LNCAP (cell line): ENCODE results near the gene EVI5L.

Experiments
- TF ChIP-seq, protein P1 (sequence below): fragments of 450-650 bp; IDR thresholded peaks from 2 replicates; pipeline ENCODE4 v1.5.1; 2017; ENCODE audit warnings: mild to moderate bottlenecking

EVI5L gene

DNA sequence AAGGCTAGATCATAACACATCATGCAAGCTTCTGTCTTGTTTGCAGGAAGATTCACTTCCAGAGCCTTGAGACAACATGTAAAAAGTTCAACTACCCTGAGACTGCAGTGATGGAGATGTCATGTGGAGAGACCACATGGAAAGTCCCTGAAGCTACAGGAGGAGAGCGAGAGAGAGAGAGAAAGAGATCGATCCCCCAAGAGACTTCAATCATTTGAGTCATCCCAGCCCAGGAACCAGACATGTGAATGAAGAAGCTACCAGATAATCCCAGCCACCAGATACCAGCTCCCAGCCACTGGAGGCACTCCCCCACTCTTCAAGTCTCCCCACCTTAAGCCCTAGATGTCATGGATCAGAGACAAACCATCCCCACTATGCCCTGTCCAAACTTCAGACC is 10.7 kb upstream of the EVI5L start:
- TF ChIP-seq, protein P1, sequence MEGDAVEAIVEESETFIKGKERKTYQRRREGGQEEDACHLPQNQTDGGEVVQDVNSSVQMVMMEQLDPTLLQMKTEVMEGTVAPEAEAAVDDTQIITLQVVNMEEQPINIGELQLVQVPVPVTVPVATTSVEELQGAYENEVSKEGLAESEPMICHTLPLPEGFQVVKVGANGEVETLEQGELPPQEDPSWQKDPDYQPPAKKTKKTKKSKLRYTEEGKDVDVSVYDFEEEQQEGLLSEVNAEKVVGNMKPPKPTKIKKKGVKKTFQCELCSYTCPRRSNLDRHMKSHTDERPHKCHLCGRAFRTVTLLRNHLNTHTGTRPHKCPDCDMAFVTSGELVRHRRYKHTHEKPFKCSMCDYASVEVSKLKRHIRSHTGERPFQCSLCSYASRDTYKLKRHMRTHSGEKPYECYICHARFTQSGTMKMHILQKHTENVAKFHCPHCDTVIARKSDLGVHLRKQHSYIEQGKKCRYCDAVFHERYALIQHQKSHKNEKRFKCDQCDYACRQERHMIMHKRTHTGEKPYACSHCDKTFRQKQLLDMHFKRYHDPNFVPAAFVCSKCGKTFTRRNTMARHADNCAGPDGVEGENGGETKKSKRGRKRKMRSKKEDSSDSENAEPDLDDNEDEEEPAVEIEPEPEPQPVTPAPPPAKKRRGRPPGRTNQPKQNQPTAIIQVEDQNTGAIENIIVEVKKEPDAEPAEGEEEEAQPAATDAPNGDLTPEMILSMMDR: no peak

DNA sequence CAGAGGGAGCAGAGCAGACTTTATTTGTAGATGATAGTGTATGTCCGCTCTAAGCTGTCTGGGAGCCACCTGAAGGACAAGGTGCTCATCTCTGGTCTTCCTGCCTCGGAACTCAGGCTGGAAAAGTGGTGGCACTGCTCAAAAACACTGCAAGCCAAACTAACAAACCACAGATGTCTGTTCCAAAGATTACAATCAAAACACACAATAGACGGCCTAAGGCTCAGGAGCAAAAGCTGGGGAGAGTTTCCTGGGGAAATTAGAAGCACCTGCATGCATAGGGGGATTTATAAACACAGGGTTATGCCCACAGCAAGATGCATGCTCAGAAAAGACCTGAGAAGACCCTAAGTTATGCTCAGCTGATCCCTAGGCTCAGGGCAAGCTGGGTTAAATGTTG is 9.4 kb upstream of the EVI5L start:
- TF ChIP-seq, protein P1: no peak

- TF ChIP-seq, protein P1: no peak
Measured at GRCh38 chr19:7822910-7823515, 7.0 kb upstream of the EVI5L start.

- TF ChIP-seq, protein P1: no peak
Measured at GRCh38 chr19:7823686-7824301, 6.2 kb upstream of the EVI5L start.

- TF ChIP-seq, protein P1: no peak
Measured at GRCh38 chr19:7829166-7829520, 875 bp upstream of the EVI5L start.

GRCh38 chr19:7830272-7830771 is 304 bp downstream of the EVI5L start:
- TF ChIP-seq, protein P1: no peak

- TF ChIP-seq, protein P1: no peak
Measured at GRCh38 chr19:7830823-7831222, 805 bp downstream of the EVI5L start.
